ENCODE data around the gene C6orf163.

C6orf163 gene

DNA sequence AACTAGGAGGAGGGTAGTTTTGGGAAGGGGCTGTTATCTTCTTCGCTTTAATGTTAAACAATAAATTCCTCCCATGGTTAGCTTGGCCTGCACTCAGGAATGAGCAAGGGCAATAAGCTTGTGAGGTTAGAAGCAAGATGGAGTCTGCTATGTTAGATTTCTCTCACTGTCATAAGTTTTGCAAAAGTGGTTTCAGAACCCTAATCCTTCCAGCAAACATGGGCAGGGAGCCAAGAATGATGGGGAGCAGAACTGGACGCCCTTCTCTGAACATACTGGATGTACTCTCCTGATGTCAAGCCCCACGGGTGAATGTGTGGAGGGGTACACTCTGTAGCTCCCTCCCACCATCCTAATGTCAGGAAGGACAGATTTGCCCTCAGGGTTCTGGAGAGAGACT, 22.3 kb downstream of the C6orf163 start:
- Histone ChIP-seq H3K79me2 (ENCODE audit: insufficient read depth, low read length) (no peaks in the 10 kb centered on the region), H2AFZ (ENCODE audit: low read depth, low read length) (no peak overlapping the region), H3K4me1 (ENCODE audit: insufficient read depth, low read length) (no peaks in the 10 kb centered on the region), H3K27ac (ENCODE audit: low read length) (no peak overlapping the region), H4K20me1 (ENCODE audit: insufficient read depth, low read length) (no peaks in the 10 kb centered on the region), H3K9ac (ENCODE audit: low read depth, low read length) (no peak overlapping the region), H3K4me2 (ENCODE audit: insufficient read depth, low read length) (no peak overlapping the region), H3K4me3 (ENCODE audit: low read depth in 1 of 2, low read length in 2 of 2) (no peak overlapping the region), H3K27me3 (ENCODE audit: insufficient read depth, low read length, poor library complexity) (no peaks in the 10 kb centered on the region), H3K36me3 (ENCODE audit: insufficient read depth, low read length) (no peaks in the 10 kb centered on the region), H3K9me3 (ENCODE audit: insufficient read depth, low read length, severe bottlenecking) (peaks cover 8% of the 10 kb centered on the region)
- no peak for ATAC-seq (ENCODE audit: insufficient read depth, low read depth)
- no peak for DNase-seq
- TF ChIP-seq, protein P1, sequence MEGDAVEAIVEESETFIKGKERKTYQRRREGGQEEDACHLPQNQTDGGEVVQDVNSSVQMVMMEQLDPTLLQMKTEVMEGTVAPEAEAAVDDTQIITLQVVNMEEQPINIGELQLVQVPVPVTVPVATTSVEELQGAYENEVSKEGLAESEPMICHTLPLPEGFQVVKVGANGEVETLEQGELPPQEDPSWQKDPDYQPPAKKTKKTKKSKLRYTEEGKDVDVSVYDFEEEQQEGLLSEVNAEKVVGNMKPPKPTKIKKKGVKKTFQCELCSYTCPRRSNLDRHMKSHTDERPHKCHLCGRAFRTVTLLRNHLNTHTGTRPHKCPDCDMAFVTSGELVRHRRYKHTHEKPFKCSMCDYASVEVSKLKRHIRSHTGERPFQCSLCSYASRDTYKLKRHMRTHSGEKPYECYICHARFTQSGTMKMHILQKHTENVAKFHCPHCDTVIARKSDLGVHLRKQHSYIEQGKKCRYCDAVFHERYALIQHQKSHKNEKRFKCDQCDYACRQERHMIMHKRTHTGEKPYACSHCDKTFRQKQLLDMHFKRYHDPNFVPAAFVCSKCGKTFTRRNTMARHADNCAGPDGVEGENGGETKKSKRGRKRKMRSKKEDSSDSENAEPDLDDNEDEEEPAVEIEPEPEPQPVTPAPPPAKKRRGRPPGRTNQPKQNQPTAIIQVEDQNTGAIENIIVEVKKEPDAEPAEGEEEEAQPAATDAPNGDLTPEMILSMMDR (IDR thresholded peaks at IDR 0.05; ENCODE audit: borderline replicate concordance, extremely low read depth, low read length, poor library complexity, severe bottlenecking): no peak
- no peak for TF ChIP-seq EZH2 (IDR thresholded peaks at IDR 0.05; ENCODE audit: borderline replicate concordance, low read depth, low read length, severe bottlenecking)

DNA sequence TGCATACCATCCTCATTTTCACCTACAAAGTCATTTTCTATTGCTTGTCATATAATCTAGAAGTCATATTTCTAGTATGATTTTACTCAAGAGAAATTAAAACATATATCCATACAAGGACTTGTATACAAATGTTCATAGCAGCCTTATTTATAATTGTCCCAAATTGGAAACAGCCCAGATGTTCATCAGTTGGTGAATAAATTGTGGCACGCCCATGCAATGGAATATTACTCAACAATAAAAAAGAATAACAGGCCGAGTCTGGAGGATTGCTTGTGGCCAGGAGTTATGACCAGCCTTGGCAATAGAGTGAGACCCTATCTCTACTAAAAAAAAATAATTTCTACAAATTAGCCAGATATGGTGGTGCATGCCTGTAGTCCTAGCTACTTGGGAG, 28.8 kb downstream of the C6orf163 start:
- Histone ChIP-seq H3K9me3 (ENCODE audit: insufficient read depth, low read length, severe bottlenecking) (peaks cover 6% of the 10 kb centered on the region), H3K27me3 (ENCODE audit: insufficient read depth, low read length, poor library complexity) (no peaks in the 10 kb centered on the region), H3K4me2 (ENCODE audit: insufficient read depth, low read length) (no peak overlapping the region), H3K79me2 (ENCODE audit: insufficient read depth, low read length) (no peaks in the 10 kb centered on the region), H4K20me1 (ENCODE audit: insufficient read depth, low read length) (no peaks in the 10 kb centered on the region), H3K27ac (ENCODE audit: low read length) (no peak overlapping the region), H3K4me3 (ENCODE audit: low read depth in 1 of 2, low read length in 2 of 2) (no peak overlapping the region), H3K4me1 (ENCODE audit: insufficient read depth, low read length) (no peaks in the 10 kb centered on the region), H3K36me3 (ENCODE audit: insufficient read depth, low read length) (no peaks in the 10 kb centered on the region), H3K9ac (ENCODE audit: low read depth, low read length) (no peak overlapping the region), H2AFZ (ENCODE audit: low read depth, low read length) (no peak overlapping the region)
- ATAC-seq (ENCODE audit: insufficient read depth, low read depth) (no peak), DNase-seq (no peak)
- TF ChIP-seq EZH2 (IDR thresholded peaks at IDR 0.05; ENCODE audit: borderline replicate concordance, low read depth, low read length, severe bottlenecking): no peak
- TF ChIP-seq, protein P1 (IDR thresholded peaks at IDR 0.05; ENCODE audit: borderline replicate concordance, extremely low read depth, low read length, poor library complexity, severe bottlenecking): no peak

DNA sequence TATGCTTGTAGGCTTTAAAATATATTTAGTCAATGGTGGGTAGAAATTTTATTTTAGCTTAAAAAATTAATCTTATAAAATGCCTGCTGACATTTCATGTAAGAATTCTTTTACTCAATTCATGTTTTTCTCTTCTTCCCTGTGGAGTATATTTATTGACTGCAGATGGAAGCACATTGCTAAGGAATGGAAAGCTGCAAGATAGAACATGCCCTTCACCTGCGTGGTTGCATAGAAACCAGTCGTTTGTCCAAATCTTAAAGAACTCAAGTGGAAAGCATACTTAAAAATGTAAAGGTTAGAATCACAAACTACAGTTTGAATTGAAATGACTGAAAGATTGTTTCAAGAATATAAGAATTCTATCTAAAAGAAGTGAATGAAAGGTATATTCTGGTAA, 30.7 kb downstream of the C6orf163 start:
- Histone ChIP-seq H3K79me2 (ENCODE audit: insufficient read depth, low read length) (no peaks in the 10 kb centered on the region), H3K27me3 (ENCODE audit: insufficient read depth, low read length, poor library complexity) (no peaks in the 10 kb centered on the region), H2AFZ (ENCODE audit: low read depth, low read length) (no peak overlapping the region), H3K4me1 (ENCODE audit: insufficient read depth, low read length) (no peaks in the 10 kb centered on the region), H3K4me3 (ENCODE audit: low read depth in 1 of 2, low read length in 2 of 2) (no peak overlapping the region), H3K9me3 (ENCODE audit: insufficient read depth, low read length, severe bottlenecking) (no peaks in the 10 kb centered on the region), H3K27ac (ENCODE audit: low read length) (no peak overlapping the region), H3K9ac (ENCODE audit: low read depth, low read length) (no peak overlapping the region), H4K20me1 (ENCODE audit: insufficient read depth, low read length) (no peaks in the 10 kb centered on the region), H3K4me2 (ENCODE audit: insufficient read depth, low read length) (no peak overlapping the region), H3K36me3 (ENCODE audit: insufficient read depth, low read length) (no peaks in the 10 kb centered on the region)
- TF ChIP-seq EZH2 (IDR thresholded peaks at IDR 0.05; ENCODE audit: borderline replicate concordance, low read depth, low read length, severe bottlenecking): no peak
- TF ChIP-seq, protein P1 (IDR thresholded peaks at IDR 0.05; ENCODE audit: borderline replicate concordance, extremely low read depth, low read length, poor library complexity, severe bottlenecking): no peak
- ATAC-seq (ENCODE audit: insufficient read depth, low read depth) (no peak), DNase-seq (no peak)

DNA sequence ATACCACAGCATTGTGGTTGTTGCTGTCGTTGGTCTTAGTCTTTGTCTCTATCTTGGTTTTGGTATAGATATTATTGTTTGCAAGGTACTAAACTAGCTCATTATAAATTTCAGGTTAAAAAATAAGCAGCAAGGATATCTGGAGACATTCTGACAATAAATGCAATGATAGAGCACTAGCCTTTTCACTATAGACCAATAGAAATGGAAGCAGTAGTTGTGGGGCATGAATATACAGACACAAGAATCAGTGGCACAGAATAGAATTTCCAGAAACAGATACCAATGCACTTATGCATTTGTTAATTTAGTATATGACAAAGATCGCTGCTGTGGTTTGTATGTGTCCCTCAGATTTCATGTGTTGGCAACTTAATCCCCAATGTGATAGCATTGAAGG, 32.0 kb downstream of the C6orf163 start:
- no peak overlapping the region for H3K9ac ChIP-seq (ENCODE audit: low read depth, low read length)
- H3K4me3 ChIP-seq (ENCODE audit: low read depth in 1 of 2, low read length in 2 of 2): no peak overlapping the region
- H3K4me1 ChIP-seq (ENCODE audit: insufficient read depth, low read length): no peaks in the 10 kb centered on the region
- no peaks in the 10 kb centered on the region for H3K79me2 ChIP-seq (ENCODE audit: insufficient read depth, low read length)
- H3K27me3 ChIP-seq (ENCODE audit: insufficient read depth, low read length, poor library complexity): no peaks in the 10 kb centered on the region
- no peak for TF ChIP-seq EZH2 (IDR thresholded peaks at IDR 0.05; ENCODE audit: borderline replicate concordance, low read depth, low read length, severe bottlenecking)
- TF ChIP-seq, protein P1 (IDR thresholded peaks at IDR 0.05; ENCODE audit: borderline replicate concordance, extremely low read depth, low read length, poor library complexity, severe bottlenecking): no peak
- no peak overlapping the region for H3K27ac ChIP-seq (ENCODE audit: low read length)
- no peak overlapping the region for H3K4me2 ChIP-seq (ENCODE audit: insufficient read depth, low read length)
- no peak overlapping the region for H2AFZ ChIP-seq (ENCODE audit: low read depth, low read length)
- ATAC-seq (ENCODE audit: insufficient read depth, low read depth) (no peak), DNase-seq (no peak)
- no peaks in the 10 kb centered on the region for H3K9me3 ChIP-seq (ENCODE audit: insufficient read depth, low read length, severe bottlenecking)
- no peaks in the 10 kb centered on the region for H3K36me3 ChIP-seq (ENCODE audit: insufficient read depth, low read length)
- no peaks in the 10 kb centered on the region for H4K20me1 ChIP-seq (ENCODE audit: insufficient read depth, low read length)
